ENCODE data around the gene TOMM40L.

The TOMM40L gene

GRCh38 chr1:161225534-161226319 is at the start of gene TOMM40L:
Gene TOMM40L (plus strand): TSS chr1:161226060. CDS start chr1:161226490, 430 bp downstream.
- Histone ChIP-seq H3K27me3 (ENCODE audit: control insufficient read depth, insufficient read depth, low read length) (no peaks in the 10 kb centered on the region), H3K9me3 (ENCODE audit: control insufficient read depth, insufficient read depth, low read length) (no peaks in the 10 kb centered on the region), H3K4me3 (ENCODE audit: low read depth, low read length) (peak within 1 kb of the TSS; percentile 86), H3K4me1 (ENCODE audit: control insufficient read depth, insufficient read depth, low read length) (peaks cover 15% of the 10 kb centered on the region), H3K27ac (ENCODE audit: low read depth, low read length) (peak within 1 kb of the TSS; percentile 30), H3K36me3 (ENCODE audit: control insufficient read depth, insufficient read depth, low read length) (peaks cover 25% of the 10 kb centered on the region), H3K9ac (ENCODE audit: low read depth, low read length) (peak within 1 kb of the TSS; percentile 54; the same call in 1 of the 2 replicates)

GRCh38 chr1:161176468-161177111 is 49.3 kb upstream of the TOMM40L start:
- peaks cover 39% of the 10 kb centered on the region for H3K36me3 ChIP-seq (ENCODE audit: control insufficient read depth, insufficient read depth, low read length)
- peak overlapping the region; percentile 83; the same call in 1 of the 2 replicates for H3K9ac ChIP-seq (ENCODE audit: low read depth, low read length)
- peak overlapping the region; percentile 90 for H3K4me3 ChIP-seq (ENCODE audit: low read depth, low read length)
- peak overlapping the region; percentile 81 for H3K27ac ChIP-seq (ENCODE audit: low read depth, low read length)
- peaks cover 9% of the 10 kb centered on the region; the same call in 1 of the 2 replicates for H3K4me1 ChIP-seq (ENCODE audit: control insufficient read depth, insufficient read depth, low read length)
- H3K9me3 ChIP-seq (ENCODE audit: control insufficient read depth, insufficient read depth, low read length), result no peaks in the 10 kb centered on the region
- H3K27me3 ChIP-seq (ENCODE audit: control insufficient read depth, insufficient read depth, low read length), result no peaks in the 10 kb centered on the region

GRCh38 chr1:161177112-161177935 is 48.5 kb upstream of the TOMM40L start, which contains the start of gene B4GALT3:
Gene B4GALT3 (minus strand): TSS chr1:161177507. CDS start chr1:161176060, 1,447 bp downstream.
- no peaks in the 10 kb centered on the region for H3K27me3 ChIP-seq (ENCODE audit: control insufficient read depth, insufficient read depth, low read length)
- peak within 1 kb of the TSS; percentile 81 for H3K27ac ChIP-seq (ENCODE audit: low read depth, low read length)
- no peaks in the 10 kb centered on the region for H3K9me3 ChIP-seq (ENCODE audit: control insufficient read depth, insufficient read depth, low read length)
- peaks cover 32% of the 10 kb centered on the region for H3K36me3 ChIP-seq (ENCODE audit: control insufficient read depth, insufficient read depth, low read length)
- H3K4me3 ChIP-seq (ENCODE audit: low read depth, low read length), result peak within 1 kb of the TSS; percentile 90
- H3K9ac ChIP-seq (ENCODE audit: low read depth, low read length), result peak within 1 kb of the TSS; percentile 83
- H3K4me1 ChIP-seq (ENCODE audit: control insufficient read depth, insufficient read depth, low read length), result peaks cover 9% of the 10 kb centered on the region; the same call in 1 of the 2 replicates

- Histone ChIP-seq H3K27ac (ENCODE audit: low read depth, low read length) (peak overlapping the region; percentile 81), H3K9me3 (ENCODE audit: control insufficient read depth, insufficient read depth, low read length) (no peaks in the 10 kb centered on the region), H3K27me3 (ENCODE audit: control insufficient read depth, insufficient read depth, low read length) (no peaks in the 10 kb centered on the region), H3K4me1 (ENCODE audit: control insufficient read depth, insufficient read depth, low read length) (peaks cover 9% of the 10 kb centered on the region; the same call in 1 of the 2 replicates), H3K36me3 (ENCODE audit: control insufficient read depth, insufficient read depth, low read length) (peaks cover 26% of the 10 kb centered on the region), H3K4me3 (ENCODE audit: low read depth, low read length) (peak overlapping the region; percentile 90), H3K9ac (ENCODE audit: low read depth, low read length) (no peak overlapping the region)
These were observed 48.0 kb upstream of the TOMM40L start for GRCh38 chr1:161177936-161178244.

GRCh38 chr1:161179698-161180097 is 46.2 kb upstream of the TOMM40L start:
- peaks cover 9% of the 10 kb centered on the region; the same call in 1 of the 2 replicates for H3K4me1 ChIP-seq (ENCODE audit: control insufficient read depth, insufficient read depth, low read length)
- no peaks in the 10 kb centered on the region for H3K9me3 ChIP-seq (ENCODE audit: control insufficient read depth, insufficient read depth, low read length)

GRCh38 chr1:161180639-161181038 is 45.2 kb upstream of the TOMM40L start:
- H3K4me1 ChIP-seq (ENCODE audit: control insufficient read depth, insufficient read depth, low read length), result peaks cover 9% of the 10 kb centered on the region; the same call in 1 of the 2 replicates

More at GRCh38 chr1:161179698-161180097, 46.2 kb upstream of the TOMM40L start:
- no peak overlapping the region for H3K27ac ChIP-seq (ENCODE audit: low read depth, low read length)
- no peaks in the 10 kb centered on the region for H3K27me3 ChIP-seq (ENCODE audit: control insufficient read depth, insufficient read depth, low read length)
- no peak overlapping the region for H3K4me3 ChIP-seq (ENCODE audit: low read depth, low read length)
- peaks cover 11% of the 10 kb centered on the region for H3K36me3 ChIP-seq (ENCODE audit: control insufficient read depth, insufficient read depth, low read length)
- H3K9ac ChIP-seq (ENCODE audit: low read depth, low read length), result no peak overlapping the region

GRCh38 chr1:161182214-161182613 is 43.6 kb upstream of the TOMM40L start:
- no peak overlapping the region for H3K27ac ChIP-seq (ENCODE audit: low read depth, low read length)

More at GRCh38 chr1:161180639-161181038, 45.2 kb upstream of the TOMM40L start:
- Histone ChIP-seq H3K27me3 (ENCODE audit: control insufficient read depth, insufficient read depth, low read length) (no peaks in the 10 kb centered on the region), H3K9me3 (ENCODE audit: control insufficient read depth, insufficient read depth, low read length) (no peaks in the 10 kb centered on the region), H3K36me3 (ENCODE audit: control insufficient read depth, insufficient read depth, low read length) (peaks cover 1% of the 10 kb centered on the region; the same call in 1 of the 2 replicates), H3K4me3 (ENCODE audit: low read depth, low read length) (no peak overlapping the region), H3K9ac (ENCODE audit: low read depth, low read length) (no peak overlapping the region), H3K27ac (ENCODE audit: low read depth, low read length) (no peak overlapping the region)

GRCh38 chr1:161185282-161185682 is 40.6 kb upstream of the TOMM40L start:
- Histone ChIP-seq H3K4me1 (ENCODE audit: control insufficient read depth, insufficient read depth, low read length) (no peaks in the 10 kb centered on the region), H3K27ac (ENCODE audit: low read depth, low read length) (no peak overlapping the region), H3K9ac (ENCODE audit: low read depth, low read length) (no peak overlapping the region), H3K36me3 (ENCODE audit: control insufficient read depth, insufficient read depth, low read length) (no peaks in the 10 kb centered on the region), H3K27me3 (ENCODE audit: control insufficient read depth, insufficient read depth, low read length) (no peaks in the 10 kb centered on the region), H3K4me3 (ENCODE audit: low read depth, low read length) (no peak overlapping the region), H3K9me3 (ENCODE audit: control insufficient read depth, insufficient read depth, low read length) (no peaks in the 10 kb centered on the region)

More at GRCh38 chr1:161182214-161182613, 43.6 kb upstream of the TOMM40L start:
- Histone ChIP-seq H3K4me1 (ENCODE audit: control insufficient read depth, insufficient read depth, low read length) (peaks cover 9% of the 10 kb centered on the region; the same call in 1 of the 2 replicates), H3K27me3 (ENCODE audit: control insufficient read depth, insufficient read depth, low read length) (no peaks in the 10 kb centered on the region), H3K9ac (ENCODE audit: low read depth, low read length) (no peak overlapping the region), H3K36me3 (ENCODE audit: control insufficient read depth, insufficient read depth, low read length) (no peaks in the 10 kb centered on the region), H3K9me3 (ENCODE audit: control insufficient read depth, insufficient read depth, low read length) (no peaks in the 10 kb centered on the region), H3K4me3 (ENCODE audit: low read depth, low read length) (no peak overlapping the region)

- Histone ChIP-seq H3K36me3 (ENCODE audit: control insufficient read depth, insufficient read depth, low read length) (no peaks in the 10 kb centered on the region; the same call in 1 of the 2 replicates), H3K9ac (ENCODE audit: low read depth, low read length) (no peak overlapping the region), H3K27ac (ENCODE audit: low read depth, low read length) (no peak overlapping the region), H3K27me3 (ENCODE audit: control insufficient read depth, insufficient read depth, low read length) (no peaks in the 10 kb centered on the region), H3K9me3 (ENCODE audit: control insufficient read depth, insufficient read depth, low read length) (no peaks in the 10 kb centered on the region), H3K4me3 (ENCODE audit: low read depth, low read length) (no peak overlapping the region), H3K4me1 (ENCODE audit: control insufficient read depth, insufficient read depth, low read length) (no peaks in the 10 kb centered on the region)
These were observed 40.0 kb upstream of the TOMM40L start for GRCh38 chr1:161185732-161186311.

GRCh38 chr1:161187311-161187710 is 38.5 kb upstream of the TOMM40L start:
- Histone ChIP-seq H3K27ac (ENCODE audit: low read depth, low read length) (no peak overlapping the region), H3K9ac (ENCODE audit: low read depth, low read length) (no peak overlapping the region), H3K27me3 (ENCODE audit: control insufficient read depth, insufficient read depth, low read length) (no peaks in the 10 kb centered on the region), H3K36me3 (ENCODE audit: control insufficient read depth, insufficient read depth, low read length) (peaks cover 5% of the 10 kb centered on the region), H3K9me3 (ENCODE audit: control insufficient read depth, insufficient read depth, low read length) (no peaks in the 10 kb centered on the region), H3K4me1 (ENCODE audit: control insufficient read depth, insufficient read depth, low read length) (no peaks in the 10 kb centered on the region), H3K4me3 (ENCODE audit: low read depth, low read length) (no peak overlapping the region)
